ENCODE data around the gene FAM234B. TPM values are rescaled to one million over a fixed set of nuclear protein-coding genes. Genes with fewer than 3 reads are reported as not detected.

FAM234B gene
- total and polyA plus RNA-seq, 2 of the 8 experiments (the other 6 are each of a cell fraction or from before 2014, with no cell fraction given): 12.5 to 29.1 TPM

GRCh38 chr12:12999959-13000615 lies 44.1 kb upstream of the FAM234B start, which contains the start of gene HEBP1 (continued):
- TF ChIP-seq PHF8 (conservative IDR thresholded peaks at IDR 0.05; ENCODE audit: low read depth, low read length): peak; percentile 58
- no peak for TF ChIP-seq BCL11A (IDR thresholded peaks at IDR 0.05; ENCODE audit: low read depth in 2 of 2, low read length in 2 of 2)
- TF ChIP-seq SAP30 (IDR thresholded peaks at IDR 0.05; ENCODE audit: insufficient read depth, insufficient replicate concordance, low read length): peak; percentile 45
- TF ChIP-seq NRF1 (IDR thresholded peaks at IDR 0.05; ENCODE audit: low read depth, low read length): no peak
- TF ChIP-seq JUN (IDR thresholded peaks at IDR 0.05; ENCODE audit: low read depth, low read length): no peak
- no peak for TF ChIP-seq KDM5A (IDR thresholded peaks at IDR 0.05; ENCODE audit: low read length)
- no peak for TF ChIP-seq JUND (IDR thresholded peaks at IDR 0.05; ENCODE audit: low read length)
- TF ChIP-seq POLR2A (IDR thresholded peaks at IDR 0.05; ENCODE audit: control extremely low read depth in 1 of 2, low read depth in 2 of 2, low read length in 2 of 2): peak; percentile 61 to 71
- no peak for TF ChIP-seq SRF (IDR thresholded peaks at IDR 0.05; ENCODE audit: low read depth, low read length)
- no peak for TF ChIP-seq SP2 (IDR thresholded peaks at IDR 0.05; ENCODE audit: low read length)
- TF ChIP-seq KDM1A (IDR thresholded peaks at IDR 0.05; ENCODE audit: borderline replicate concordance, low read length): no peak
- TF ChIP-seq YY1 (IDR thresholded peaks at IDR 0.05; ENCODE audit: low read depth, low read length): no peak
- TF ChIP-seq CREB1 (IDR thresholded peaks at IDR 0.05): peak; percentile 11; the same call in 1 of the 2 replicates
- TF ChIP-seq RAD21 (IDR thresholded peaks at IDR 0.05 in 1 of 2, conservative IDR thresholded peaks at IDR 0.05 in 1 of 2; ENCODE audit: low read depth in 2 of 2, low read length in 2 of 2): no peak
- no peak for TF ChIP-seq BRCA1 (IDR thresholded peaks at IDR 0.05; ENCODE audit: low read depth, low read length)
- no peak for TF ChIP-seq CTBP2 (IDR thresholded peaks at IDR 0.05; ENCODE audit: borderline replicate concordance, insufficient read depth, insufficient read length, low read length)
